Measurements from ENCODE around the gene KCNK1. TPM values are rescaled to one million over a fixed set of nuclear protein-coding genes. Genes with fewer than 3 reads are reported as not detected.

Gene KCNK1
- total and polyA plus RNA-seq, 2 of the 13 experiments (the other 11 are each of a cell fraction or from before 2014, with no cell fraction given), result not detected

- no peak for TF ChIP-seq ZNF770 (CRISPR knock-in tag; IDR thresholded peaks at IDR 0.05)
- TF ChIP-seq, protein P1, sequence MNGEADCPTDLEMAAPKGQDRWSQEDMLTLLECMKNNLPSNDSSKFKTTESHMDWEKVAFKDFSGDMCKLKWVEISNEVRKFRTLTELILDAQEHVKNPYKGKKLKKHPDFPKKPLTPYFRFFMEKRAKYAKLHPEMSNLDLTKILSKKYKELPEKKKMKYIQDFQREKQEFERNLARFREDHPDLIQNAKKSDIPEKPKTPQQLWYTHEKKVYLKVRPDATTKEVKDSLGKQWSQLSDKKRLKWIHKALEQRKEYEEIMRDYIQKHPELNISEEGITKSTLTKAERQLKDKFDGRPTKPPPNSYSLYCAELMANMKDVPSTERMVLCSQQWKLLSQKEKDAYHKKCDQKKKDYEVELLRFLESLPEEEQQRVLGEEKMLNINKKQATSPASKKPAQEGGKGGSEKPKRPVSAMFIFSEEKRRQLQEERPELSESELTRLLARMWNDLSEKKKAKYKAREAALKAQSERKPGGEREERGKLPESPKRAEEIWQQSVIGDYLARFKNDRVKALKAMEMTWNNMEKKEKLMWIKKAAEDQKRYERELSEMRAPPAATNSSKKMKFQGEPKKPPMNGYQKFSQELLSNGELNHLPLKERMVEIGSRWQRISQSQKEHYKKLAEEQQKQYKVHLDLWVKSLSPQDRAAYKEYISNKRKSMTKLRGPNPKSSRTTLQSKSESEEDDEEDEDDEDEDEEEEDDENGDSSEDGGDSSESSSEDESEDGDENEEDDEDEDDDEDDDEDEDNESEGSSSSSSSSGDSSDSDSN (CRISPR knock-in tag; IDR thresholded peaks at IDR 0.05), result no peak
These were observed 18.0 kb downstream of the KCNK1 start (continued) for GRCh38 chr1:233631810-233632405.

- BruUV-seq (replicated peaks), result no TSS peak
- intact Hi-C loops (cut with micrococcal nuclease; ENCODE audit: unreplicated experiment) (no loop called here), in situ Hi-C loops (cut with HindIII; ENCODE audit: extremely low pct_ligation_motif_present, low pct_unique_long_range_greater_than_20kb) (no loop called here)
- no peak overlapping the region for H2AFZ ChIP-seq (ENCODE audit: low read length)
- no peak overlapping the region for H3K4me3 ChIP-seq (replicated peaks in 1 of 3; ENCODE audit: insufficient read depth in 1 of 3, low read depth in 2 of 3, low read length in 3 of 3)
- H3K36me3 ChIP-seq (replicated peaks in 1 of 2; ENCODE audit: control insufficient read depth in 1 of 2, insufficient read depth in 2 of 2, low read length in 2 of 2), result no peaks in the 10 kb centered on the region
- H3K27me3 ChIP-seq (ENCODE audit: control insufficient read depth in 1 of 2, insufficient read depth in 2 of 2, low read length in 2 of 2), result peaks cover 0 to 7% of the 10 kb centered on the region in 2 experiments; a peak in 1 of 5 replicates
- ATAC-seq, result no peak
- ChIA-PET CTCF (ENCODE audit: low intra/inter-chr PET ratio, low total read pairs) (no interaction called here), POLR2A (no interaction called here)
- WGBS (ENCODE audit: low lambda C conversion rate), result 2% methylated on average over 3 of the region's 3 CpGs
- no peak overlapping the region for H3K27ac ChIP-seq (ENCODE audit: extremely low read length, insufficient read depth, low read length)
- no peak overlapping the region for H3K9ac ChIP-seq (ENCODE audit: insufficient read depth, low read depth, low read length)
- no peak for DNase-seq (ENCODE audit: low spot score)
- H3K4me2 ChIP-seq (ENCODE audit: low read depth, low read length), result no peak overlapping the region
- FAIRE-seq, result no peak
- H3K79me2 ChIP-seq (ENCODE audit: insufficient read depth, low read length), result no peaks in the 10 kb centered on the region
- no peaks in the 10 kb centered on the region for H3K4me1 ChIP-seq (ENCODE audit: insufficient read depth, low read length)
- H4K20me1 ChIP-seq (ENCODE audit: insufficient read depth, low read length), result no peaks in the 10 kb centered on the region
- H3K9me3 ChIP-seq (ENCODE audit: low read length), result no peaks in the 10 kb centered on the region
- TF ChIP-seq CTCF (CRISPR knock-in tag; IDR thresholded peaks at IDR 0.05), result no peak
- TF ChIP-seq ZNF326 (CRISPR knock-in tag; IDR thresholded peaks at IDR 0.05; ENCODE audit: borderline replicate concordance), result no peak
- no peak for TF ChIP-seq ZNF446 (CRISPR knock-in tag; IDR thresholded peaks at IDR 0.05)
- TF ChIP-seq THAP7 (CRISPR knock-in tag; IDR thresholded peaks at IDR 0.05), result no peak
- TF ChIP-seq ZNF557 (CRISPR knock-in tag; IDR thresholded peaks at IDR 0.05), result no peak
- TF ChIP-seq, protein P2, sequence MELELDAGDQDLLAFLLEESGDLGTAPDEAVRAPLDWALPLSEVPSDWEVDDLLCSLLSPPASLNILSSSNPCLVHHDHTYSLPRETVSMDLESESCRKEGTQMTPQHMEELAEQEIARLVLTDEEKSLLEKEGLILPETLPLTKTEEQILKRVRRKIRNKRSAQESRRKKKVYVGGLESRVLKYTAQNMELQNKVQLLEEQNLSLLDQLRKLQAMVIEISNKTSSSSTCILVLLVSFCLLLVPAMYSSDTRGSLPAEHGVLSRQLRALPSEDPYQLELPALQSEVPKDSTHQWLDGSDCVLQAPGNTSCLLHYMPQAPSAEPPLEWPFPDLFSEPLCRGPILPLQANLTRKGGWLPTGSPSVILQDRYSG (CRISPR knock-in tag; IDR thresholded peaks at IDR 0.05), result no peak
- TF ChIP-seq, protein P3, sequence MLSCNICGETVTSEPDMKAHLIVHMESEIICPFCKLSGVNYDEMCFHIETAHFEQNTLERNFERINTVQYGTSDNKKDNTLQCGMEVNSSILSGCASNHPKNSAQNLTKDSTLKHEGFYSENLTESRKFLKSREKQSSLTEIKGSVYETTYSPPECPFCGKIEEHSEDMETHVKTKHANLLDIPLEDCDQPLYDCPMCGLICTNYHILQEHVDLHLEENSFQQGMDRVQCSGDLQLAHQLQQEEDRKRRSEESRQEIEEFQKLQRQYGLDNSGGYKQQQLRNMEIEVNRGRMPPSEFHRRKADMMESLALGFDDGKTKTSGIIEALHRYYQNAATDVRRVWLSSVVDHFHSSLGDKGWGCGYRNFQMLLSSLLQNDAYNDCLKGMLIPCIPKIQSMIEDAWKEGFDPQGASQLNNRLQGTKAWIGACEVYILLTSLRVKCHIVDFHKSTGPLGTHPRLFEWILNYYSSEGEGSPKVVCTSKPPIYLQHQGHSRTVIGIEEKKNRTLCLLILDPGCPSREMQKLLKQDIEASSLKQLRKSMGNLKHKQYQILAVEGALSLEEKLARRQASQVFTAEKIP (CRISPR knock-in tag; IDR thresholded peaks at IDR 0.05; ENCODE audit: borderline replicate concordance), result no peak
- TF ChIP-seq ZNF496 (CRISPR knock-in tag; IDR thresholded peaks at IDR 0.05; ENCODE audit: insufficient replicate concordance), result no peak
- no peak for TF ChIP-seq MEIS1 (CRISPR knock-in tag; IDR thresholded peaks at IDR 0.05; ENCODE audit: borderline replicate concordance)
- TF ChIP-seq CEBPG (CRISPR knock-in tag; IDR thresholded peaks at IDR 0.05), result no peak
These were observed 18.5 kb downstream of the KCNK1 start for GRCh38 chr1:233632436-233632835.
